Activated CD4-positive, alpha-beta T cell treated with anti-CD3 and anti-CD28 coated beads, Interleukin-10, Interleukin-2, amounts not matched to agents 100 ng/mL and 50 ng/mL, durations not matched to agents 16 hours and 8 hours (primary cell): ENCODE data around the gene AKT3.
"Not testable (repeated sequence)": the region's sequence is repeated elsewhere in the genome, so short reads cannot be mapped to it uniquely, and the experiment has no call there.

Experiments
- DNase-seq: peaks from one replicate; pipeline ENCODE4 v3.0.0-alpha.2; 2020

The AKT3 gene

DNA sequence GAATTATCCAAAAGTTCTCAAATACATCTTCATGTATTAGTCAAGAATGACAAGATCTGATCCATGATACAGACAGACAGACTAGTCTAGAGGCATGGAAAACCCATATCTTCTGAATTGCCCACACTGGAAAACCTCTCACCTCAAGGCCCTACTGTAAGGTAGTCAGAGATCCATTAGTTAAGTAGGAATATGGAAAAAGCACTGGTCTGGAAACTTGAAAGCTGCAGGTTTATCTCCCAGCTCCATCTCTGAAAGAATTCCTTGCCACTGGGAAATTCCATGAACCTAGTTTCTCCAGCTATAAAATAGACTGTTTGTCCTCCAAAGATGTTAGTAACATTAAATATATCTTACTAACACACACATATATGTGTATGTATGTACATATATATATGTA lies 169.2 kb downstream of the AKT3 start:
- no peak for DNase-seq

DNA sequence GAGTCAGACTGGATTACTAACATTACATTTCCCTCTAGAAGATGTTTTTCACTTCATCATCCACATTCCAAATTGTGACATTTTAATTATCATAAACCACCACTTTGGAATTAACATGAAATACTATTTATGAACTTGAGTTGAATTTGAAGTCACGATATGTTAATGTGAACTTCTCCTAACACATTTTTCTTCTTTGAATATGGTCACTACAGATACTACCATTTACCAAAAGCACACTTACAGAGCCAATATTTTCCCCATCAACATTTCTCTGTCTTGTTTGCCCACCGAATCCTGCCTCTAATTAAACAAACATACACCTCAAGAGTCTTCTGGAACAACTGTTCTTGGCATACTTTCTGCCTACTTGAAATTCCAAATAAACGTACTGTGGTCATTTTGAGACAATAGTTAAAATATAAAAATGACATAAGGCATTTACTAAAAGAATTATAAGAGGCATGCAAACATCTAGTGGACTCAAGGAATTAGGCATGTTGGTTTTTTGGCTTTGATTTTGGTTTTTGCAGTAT lies 177.4 kb downstream of the AKT3 start:
- DNase-seq, result no peak

DNA sequence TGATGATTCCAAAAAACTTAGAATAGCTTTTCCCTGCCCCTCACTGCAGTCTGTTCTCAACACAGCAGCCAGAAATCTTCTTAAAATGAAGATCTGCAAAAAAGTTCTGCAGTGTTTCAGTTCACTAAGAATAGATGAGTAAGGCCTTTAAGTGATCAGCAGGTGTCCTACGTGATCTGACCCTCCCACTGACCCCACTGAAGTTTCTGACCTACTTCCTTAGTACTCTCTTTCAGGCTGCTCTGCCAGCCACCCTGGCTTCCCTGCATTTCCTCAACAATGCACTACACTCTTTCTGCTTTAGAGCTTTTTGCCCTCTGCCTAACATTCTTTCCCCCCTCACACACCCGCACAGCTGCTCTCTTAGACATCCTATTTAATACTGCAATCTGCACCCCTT lies 182.5 kb downstream of the AKT3 start:
- DNase-seq, result no peak

DNA sequence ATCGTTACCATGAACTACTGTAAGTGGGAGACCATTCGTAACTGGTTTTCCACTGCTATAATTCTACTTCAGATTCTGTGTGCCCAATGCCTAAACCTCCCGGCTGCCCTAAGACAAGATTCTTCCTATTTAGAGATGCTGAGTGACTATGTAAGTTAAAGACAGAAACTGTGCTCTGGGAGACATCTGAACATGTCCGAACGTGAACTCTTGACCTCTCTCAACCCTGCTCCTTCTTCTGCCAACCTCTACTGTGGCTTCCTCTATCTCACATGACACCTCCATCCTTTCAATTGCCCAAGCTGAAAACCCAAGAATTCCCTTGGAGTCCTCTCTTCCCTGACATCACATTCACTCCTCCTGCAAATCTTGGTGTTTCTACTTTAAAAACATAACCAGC lies 182.9 kb downstream of the AKT3 start:
- no peak for DNase-seq

DNA sequence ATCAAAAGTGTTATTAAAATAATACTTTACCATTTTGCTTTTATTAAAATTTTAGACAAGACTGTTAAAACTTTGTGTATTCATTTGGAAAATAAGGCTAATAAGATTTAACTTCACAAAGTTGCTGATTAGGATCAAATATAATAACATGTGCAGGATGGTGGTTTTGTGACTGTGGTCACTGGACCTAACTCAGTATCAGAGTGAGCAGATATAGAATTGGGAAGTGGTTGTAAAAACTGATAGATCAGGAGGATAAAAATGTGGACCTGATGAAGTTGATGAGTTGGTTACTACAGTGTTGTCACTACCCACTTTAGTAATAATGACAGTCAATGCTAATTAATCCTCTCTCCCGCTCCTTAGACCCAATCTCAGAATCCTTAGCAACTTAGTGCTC lies 186.4 kb downstream of the AKT3 start:
- DNase-seq, result no peak

DNA sequence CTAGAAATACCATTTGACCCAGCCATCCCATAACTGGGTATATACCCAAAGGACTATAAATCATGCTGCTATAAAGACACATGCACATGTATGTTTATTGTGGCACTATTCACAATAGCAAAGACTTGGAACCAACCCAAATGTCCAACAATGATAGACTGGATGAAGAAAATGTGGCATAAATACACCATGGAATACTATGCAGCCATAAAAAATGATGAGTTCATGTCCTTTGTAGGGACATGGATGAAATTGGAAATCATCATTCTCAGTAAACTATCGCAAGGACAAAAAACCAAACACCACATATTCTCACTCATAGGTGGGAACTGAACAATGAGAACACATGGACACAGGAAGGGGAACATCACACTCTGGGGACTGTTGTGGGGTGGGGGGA lies 187.9 kb downstream of the AKT3 start:
- not testable (repeated sequence) for DNase-seq

DNA sequence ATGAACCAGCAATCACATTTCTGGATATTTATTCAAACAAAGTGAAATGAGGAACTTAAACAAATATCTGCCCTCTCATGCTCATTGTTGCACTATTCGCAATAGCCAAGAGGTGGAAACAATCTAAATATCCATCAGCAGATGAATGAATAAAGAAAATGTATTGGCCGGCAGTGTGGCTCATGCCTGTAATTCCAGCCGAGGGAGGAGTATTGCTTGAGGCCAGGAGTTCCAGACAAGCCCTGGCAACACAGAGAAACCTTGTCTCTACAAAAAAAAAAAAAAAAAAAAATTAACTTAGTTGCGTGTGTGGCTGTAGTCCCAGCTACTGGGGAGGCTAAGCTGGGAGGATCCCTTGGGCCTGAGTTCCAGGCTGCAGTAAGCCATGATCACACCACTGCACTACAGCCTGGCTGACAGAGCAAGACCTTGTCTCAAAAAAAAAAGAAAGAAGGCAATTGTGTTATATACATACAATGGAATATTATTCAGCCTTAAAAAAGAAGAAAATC lies 191.4 kb downstream of the AKT3 start:
- DNase-seq, result no peak

DNA sequence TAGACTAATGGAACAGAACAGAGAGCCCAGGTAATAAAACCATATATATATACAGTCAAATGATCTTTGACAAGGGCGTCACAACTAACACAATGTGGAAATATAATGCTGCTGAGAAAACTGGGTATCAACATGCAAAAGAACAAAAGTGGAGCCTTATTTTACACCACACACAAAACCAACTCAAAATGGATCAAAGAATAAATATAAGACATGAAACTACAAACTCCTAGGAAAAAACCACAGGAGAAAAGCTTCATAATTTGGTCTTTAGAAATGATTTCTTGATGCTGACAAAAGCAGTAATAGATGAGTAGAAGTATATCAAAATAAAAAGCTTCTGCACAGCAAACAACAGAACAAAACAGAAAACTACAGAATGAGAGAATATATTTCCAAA lies 192.2 kb downstream of the AKT3 start:
- no peak for DNase-seq

DNA sequence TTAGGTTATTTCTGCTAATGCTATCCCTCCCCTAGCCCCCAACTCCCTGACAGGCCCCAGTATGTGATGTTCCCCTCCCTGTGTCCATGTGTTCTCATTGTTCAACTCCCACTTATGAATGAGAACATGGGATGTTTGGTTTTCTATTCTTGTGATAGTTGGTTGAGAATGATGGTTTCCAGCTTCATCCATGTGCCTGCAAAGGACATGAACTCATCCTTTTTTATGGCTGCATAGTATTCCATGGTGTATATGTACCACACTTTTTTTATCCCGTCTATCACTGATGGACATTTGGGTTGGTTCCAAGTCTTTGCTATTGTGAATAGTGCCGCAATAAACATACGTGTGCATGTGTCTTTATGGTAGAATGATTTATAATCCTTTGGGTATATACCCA lies 200.5 kb downstream of the AKT3 start:
- not testable (repeated sequence) for DNase-seq

DNA sequence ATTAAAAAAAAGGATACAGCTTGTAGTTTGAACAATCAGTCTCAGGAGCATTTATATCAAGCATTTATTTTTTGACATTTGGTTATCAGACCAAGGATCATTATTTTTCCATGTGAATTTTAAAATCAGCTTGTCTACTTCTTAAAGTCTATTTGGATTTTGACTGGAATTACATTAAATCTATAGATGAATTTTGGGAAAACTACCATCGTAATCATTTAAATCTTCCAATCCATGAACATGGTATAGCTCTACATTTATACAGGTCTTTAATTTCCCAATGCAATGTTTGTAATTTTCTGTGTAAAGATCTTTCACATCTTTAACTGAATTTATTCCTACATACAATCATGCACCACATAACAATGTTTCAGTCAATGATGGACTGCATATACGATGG lies 203.2 kb downstream of the AKT3 start:
- DNase-seq, result no peak

DNA sequence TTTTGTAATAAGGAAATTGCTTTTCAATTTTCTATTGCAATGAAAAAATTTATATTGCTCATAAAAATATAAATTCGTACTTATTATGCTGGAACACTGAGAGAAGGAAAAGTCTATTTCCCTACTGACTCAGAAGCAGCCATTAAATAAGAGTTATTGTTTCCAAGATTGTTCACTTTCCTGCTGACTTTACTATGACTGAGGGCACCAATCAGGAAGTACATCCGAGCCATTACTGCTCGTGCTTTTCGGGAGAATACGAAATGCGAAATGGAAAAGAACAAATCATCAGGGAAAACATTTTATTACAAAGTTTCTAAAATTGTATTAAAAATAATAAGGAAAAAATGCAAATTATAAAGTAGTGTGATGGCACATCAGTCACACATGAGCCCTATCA lies 204.8 kb downstream of the AKT3 start:
- no peak for DNase-seq

DNA sequence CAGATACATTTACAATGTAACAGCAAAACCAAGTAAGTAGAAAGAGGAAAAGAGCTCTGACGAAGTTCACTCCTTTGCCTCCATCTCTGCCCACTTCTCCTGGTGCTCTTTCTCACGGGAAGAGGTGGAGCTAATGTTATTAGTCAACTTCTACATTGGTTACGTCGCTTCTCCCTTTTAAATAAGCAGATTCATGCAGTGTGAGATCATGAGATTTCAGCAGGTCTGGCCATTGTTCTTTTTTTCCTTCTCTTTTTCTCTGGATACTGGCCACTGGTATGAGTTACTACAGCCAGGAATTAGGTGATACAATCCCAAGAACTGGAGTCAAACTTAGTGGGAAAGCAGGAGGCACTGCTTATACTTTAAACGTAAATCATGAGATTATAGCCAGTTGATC lies 207.1 kb downstream of the AKT3 start:
- DNase-seq, result no peak

DNA sequence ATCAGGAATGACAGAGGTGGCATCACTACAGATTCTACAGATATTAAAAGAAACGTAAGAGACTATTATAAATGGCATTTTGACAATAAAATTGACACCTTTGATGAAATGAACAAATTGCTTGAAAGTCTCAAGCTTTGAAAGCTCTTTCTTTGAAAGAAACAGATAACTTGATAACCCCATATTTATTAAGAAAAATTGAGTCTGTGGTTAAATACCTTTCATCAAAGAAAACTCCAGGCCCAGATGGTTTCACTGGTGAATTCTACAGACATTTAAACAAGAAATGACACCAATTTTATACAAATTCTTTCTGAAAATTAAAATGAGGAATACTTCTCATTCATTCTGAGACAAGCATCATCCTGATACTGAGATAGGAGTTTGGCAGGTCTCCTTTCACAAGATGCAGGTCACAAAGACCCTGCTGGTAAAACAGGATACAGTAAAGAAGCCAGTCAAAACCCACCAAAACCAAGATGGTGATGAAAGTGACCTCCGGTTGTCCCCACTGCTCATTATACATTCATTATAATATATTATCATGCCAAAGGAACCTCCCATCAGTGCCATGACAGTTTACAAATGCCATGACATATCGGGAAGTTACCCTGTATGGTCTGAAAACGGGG lies 210.9 kb downstream of the AKT3 start:
- peak; percentile 38 for DNase-seq

DNA sequence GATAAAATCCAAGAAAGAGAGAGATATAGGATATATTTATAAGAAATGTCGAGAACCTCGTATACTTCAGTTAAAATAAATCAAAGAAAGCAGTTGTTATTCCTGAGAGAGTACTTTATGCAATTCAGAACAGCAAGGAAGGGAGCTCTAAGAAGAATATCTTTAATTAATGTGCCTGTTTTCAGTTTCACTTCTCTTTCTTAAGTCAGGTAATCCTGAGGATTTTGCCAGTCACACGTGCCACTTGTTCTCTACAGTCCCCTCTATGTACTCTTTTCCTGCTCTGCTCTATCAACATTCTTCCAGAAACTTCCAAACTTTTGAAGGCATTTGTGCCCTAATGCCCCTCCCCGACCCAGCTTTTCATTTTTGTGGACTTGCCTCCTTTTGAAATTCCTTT lies 211.9 kb downstream of the AKT3 start:
- DNase-seq, result no peak

DNA sequence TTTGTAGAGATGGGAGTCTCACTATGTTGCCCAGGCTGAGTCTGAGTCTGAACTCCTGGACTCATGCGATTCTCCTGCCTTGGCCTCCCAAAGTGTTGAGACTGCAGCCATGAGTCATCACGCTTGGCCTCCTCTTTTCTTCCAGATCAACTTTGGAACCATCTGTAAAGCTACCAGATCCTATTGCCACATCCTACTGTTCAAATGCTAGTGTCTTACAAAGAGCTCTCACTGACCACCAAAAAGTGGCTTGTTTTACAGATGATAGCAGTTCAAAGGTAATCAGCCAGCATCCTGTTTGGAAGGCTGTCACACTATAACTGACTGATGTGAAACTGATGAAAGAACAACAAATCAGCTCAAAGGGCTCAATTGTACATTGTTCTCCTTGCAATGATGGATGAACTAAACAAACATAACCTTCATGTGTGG lies 221.6 kb downstream of the AKT3 start:
- DNase-seq, result no peak

DNA sequence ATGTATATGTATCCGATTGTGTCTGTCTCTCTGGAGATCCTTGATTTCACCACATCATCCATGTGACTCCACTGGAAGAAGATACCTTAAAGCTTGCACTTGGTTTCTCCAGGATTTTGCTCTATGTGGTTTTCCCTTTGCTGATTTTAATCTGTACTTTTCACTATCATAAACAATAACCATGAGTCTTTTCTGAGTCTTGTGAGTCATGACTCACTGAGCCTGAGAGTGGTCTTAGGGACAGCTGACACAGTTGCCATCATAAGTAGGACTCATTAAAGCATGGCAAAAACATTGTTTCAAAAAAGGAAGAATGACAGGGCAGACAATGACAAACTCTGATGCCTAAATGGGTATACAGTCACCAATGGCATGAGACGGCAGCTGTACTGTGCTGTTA lies 226.2 kb downstream of the AKT3 start:
- no peak for DNase-seq

DNA sequence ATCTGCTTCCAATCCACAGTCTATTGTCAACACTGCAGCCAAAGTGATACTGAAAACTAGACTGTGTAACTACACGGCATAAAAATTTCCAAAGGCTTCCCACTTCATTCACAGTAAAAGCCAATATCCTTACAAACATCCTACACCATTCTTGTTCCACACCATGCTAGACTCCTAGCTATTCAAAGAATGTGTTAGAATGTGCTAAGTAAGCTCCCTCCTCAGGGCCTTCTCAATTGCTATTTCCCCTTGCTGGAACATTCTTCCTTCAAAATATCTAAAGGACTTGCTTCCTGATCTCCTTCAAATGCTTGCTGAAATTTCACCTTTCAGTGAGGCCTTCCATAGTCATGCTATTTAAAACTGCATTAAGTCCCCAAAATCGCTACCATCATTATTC lies 228.1 kb downstream of the AKT3 start:
- DNase-seq, result no peak

DNA sequence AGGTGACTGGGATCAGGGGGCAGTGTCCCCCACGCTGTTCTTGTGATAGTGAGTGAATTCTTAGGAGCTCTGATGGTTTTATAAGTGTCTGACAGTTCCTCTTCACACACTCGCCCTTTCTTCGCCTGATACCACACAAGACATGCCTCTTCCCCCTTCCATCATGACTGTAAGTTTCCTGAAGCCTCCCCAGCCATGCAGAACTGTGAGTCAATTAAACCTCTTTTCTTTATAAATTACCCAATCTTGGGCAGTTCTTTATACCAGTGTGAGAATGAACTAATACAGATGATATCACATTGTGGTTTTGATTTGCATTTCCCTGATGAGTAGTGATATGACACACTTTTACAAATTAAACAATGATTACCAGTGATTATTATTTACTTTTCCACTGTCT lies 229.9 kb downstream of the AKT3 start:
- peak; percentile 5 for DNase-seq

DNA sequence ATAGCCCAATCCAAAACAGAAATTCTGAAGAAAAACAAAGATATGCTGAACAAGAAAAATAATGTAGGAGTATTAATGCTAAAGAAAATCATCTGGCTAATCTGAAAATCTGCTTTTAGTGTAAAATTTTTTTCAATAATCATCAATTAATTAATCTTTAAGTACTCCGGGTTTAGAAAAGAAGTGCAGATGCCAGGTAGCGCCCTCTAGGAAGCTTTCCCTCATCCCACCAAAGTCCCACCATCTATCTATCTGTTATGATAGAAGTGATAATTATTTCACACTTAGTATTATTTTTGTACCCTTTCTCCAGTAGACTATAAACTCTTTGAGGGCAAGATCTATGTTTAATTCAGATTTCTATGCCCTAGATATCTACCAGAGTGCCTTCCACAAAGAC lies 240.3 kb downstream of the AKT3 start:
- no peak for DNase-seq

DNA sequence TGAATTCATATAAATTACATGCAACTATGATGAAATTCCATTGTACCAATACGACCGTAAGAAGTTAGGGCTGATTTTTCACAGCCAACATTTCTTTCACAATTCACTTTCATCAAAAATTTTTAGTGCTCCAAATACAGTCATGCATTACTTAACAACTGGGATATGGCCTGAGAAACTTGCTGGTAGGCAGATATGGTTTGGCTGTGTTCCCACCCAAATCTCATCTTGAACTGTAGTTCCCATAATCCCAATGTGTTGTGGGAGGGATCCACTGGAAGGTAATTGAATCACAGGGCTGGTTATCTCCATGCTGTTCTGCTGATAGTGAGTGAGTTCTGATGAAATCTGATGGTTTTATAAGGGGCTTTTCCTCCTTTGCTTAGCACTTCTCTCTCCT lies 244.4 kb downstream of the AKT3 start:
- no peak for DNase-seq

DNA sequence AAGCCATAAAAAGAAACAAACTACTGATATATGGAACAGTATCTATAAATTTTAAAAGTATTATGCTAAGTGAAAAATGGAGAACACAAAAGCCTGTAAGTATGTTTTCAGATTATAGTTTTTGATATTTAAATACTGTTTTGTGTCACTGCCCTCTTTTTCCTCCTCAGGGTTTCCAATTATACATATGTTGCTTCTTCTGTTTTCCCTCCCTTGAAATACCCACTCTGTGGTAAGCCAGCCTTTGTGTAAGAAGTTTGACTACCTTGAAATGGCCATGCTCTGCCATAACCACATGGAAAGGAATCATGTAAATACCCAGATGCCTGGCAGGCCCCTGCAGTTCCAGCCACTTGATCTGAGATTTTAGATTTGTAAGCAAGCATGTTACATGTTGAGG lies 248.3 kb downstream of the AKT3 start:
- no peak for DNase-seq

DNA sequence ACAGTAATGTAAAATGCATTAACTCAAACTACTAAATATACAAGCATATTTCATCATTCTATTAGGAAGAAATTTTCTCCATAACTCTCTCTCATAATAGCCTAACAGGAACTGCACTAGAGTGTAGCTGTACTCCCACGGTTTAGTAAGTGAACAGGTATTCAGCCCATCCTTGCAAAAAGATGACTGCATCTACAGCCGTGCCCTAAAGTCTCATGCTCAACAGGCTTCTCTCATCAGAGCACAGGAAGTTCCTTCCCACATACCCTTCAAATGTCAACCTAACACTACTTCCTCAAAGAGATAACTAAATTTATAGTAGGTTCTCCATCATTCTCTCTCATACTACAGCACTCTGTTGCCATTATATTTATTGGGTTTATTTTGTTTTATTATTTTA lies 251.6 kb downstream of the AKT3 start:
- DNase-seq, result peak; percentile 51

DNA sequence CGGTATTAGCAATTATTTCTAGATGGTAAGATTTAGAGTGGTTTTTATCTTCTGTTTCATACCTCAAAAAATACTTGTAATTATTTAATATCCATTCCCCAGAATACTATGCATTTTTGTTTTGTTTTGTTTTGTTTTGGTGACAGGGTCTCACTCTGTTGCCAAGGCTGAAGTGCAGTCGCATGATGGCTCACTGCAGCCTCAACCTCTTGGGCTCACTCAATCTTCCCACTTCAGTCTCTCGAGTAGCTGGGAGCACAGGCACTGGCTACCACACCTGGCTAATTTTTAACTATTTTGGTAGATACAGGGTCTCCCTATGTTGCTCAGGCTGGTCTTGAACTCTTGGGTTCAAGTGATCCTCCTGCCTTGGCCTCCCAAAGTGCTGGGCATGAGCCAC lies 252.7 kb downstream of the AKT3 start:
- DNase-seq, result peak; percentile 17

DNA sequence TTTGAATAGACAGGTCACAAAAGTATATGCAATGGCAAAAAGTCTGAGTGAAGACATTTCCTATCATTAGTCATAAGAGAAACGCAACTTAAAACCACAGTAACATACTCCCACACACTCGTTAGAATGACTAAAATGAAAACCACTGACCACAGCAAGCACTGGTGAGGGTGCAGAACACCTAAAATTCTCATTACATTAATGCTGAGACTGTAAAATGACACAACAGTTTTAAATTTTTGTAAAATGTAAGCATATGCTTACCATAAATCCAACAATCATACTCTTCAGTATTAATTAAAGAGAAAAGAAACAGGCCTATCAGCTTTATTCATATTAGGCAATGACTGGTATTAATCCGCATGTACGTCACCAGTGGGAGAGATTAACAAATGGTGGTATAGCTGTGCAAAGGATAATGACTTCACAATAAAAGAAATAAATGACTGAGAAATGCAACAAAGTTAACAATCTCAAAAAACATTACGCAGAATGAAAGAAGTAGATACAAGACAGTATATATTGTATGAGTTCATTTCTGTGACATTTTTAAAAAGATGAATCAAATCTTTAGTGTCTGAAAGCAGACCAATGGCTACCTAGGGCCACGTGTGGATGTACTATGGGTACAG lies 253.5 kb downstream of the AKT3 start:
- DNase-seq, result peak; percentile 92
